Measurements from ENCODE around the gene TMEM209.

DNA sequence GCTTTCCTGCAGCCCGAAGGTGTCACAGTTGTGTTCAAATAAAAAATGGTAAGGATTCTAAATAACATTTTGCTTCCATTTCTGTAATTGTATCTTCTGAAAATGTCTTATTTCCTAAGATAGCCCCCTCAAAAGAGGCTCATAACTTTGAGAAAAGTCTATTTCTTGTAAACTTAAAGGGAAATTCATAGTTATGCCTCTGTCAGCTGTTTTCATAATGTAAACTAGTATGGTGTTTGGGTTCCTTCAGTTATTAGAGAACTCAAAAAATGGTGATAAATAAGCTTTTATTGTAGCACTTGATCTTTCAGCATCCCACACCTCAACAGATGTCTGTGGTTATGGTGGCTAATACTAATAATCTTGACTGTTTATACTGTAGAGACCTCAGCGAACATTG, 77.8 kb downstream of the TMEM209 start:
- TF ChIP-seq, protein P1, sequence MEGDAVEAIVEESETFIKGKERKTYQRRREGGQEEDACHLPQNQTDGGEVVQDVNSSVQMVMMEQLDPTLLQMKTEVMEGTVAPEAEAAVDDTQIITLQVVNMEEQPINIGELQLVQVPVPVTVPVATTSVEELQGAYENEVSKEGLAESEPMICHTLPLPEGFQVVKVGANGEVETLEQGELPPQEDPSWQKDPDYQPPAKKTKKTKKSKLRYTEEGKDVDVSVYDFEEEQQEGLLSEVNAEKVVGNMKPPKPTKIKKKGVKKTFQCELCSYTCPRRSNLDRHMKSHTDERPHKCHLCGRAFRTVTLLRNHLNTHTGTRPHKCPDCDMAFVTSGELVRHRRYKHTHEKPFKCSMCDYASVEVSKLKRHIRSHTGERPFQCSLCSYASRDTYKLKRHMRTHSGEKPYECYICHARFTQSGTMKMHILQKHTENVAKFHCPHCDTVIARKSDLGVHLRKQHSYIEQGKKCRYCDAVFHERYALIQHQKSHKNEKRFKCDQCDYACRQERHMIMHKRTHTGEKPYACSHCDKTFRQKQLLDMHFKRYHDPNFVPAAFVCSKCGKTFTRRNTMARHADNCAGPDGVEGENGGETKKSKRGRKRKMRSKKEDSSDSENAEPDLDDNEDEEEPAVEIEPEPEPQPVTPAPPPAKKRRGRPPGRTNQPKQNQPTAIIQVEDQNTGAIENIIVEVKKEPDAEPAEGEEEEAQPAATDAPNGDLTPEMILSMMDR (IDR thresholded peaks at IDR 0.05): no peak
- TF ChIP-seq POLR2A (IDR thresholded peaks at IDR 0.05): no peak

Measured in right lobe of liver (tissue), 4 donors.